Activated CD4-positive, alpha-beta T cell treated with anti-CD3 and anti-CD28 coated beads, Interleukin-2, amount 50 U/mL, for 4 hours (primary cell): ENCODE measurements around the gene DOP1B.
"Not testable (repeated sequence)": the region's sequence is repeated elsewhere in the genome, so short reads cannot be mapped to it uniquely, and the experiment has no call there.

Experiments used
- DNase-seq, 2 experiments: peaks; one replicate each; pipeline ENCODE4 v3.0.0-alpha.2; 2020

DOP1B gene

DNA sequence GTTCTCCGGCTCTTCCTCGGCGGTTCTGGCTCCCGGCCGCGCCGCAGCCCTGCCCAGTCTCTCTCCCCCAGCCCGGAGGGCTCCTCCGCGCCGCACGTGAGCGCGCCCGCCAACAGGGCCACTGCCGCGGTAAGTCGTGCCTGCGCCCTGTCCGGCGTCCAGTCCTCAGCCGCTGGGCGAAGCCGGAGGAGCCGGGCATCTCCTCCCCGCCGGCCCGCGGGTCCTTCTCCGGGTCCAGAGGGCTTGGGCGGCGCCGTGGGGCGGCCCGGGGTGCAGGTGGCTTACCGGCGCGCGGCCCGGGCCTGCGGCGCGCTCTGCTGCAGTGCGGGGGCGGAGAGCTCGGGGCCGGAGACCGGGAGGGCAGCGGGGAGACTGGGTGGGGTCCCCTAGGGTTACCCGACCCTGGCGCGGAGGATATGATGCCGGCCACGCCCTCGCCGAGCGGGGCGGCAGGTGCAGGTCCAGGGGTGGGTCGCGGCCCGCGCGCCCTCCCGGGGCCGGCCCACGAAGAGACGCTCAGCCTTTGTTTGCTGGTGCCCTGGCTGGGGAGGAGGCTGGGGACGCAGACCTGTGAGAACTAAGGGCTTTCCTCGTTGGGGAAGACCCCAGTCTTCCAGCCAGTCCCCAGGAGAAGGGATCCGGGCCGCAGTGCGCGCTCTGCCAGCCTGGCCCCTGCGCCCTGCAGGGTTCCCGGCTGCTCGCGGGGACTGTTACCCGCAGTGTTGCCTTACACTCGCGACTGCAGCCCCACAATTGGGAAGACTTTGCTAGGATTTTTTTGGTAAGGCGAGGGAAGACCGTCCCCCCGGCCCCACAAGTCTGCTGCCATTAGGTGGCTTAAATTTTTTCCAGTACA is at the start of gene DOP1B:
TSS of gene DOP1B (plus strand) at position 10 of the 856 bp plus-strand sequence. CDS start 7,910 bp downstream, outside the sequence.
- DNase-seq: peak in 1 of 2 experiments; percentile 15

GRCh38 chr21:36109868-36110267 is 46.8 kb upstream of the DOP1B start:
- DNase-seq: no peak

- no peak for DNase-seq
These were observed 45.4 kb upstream of the DOP1B start for GRCh38 chr21:36111238-36111637.

DNA sequence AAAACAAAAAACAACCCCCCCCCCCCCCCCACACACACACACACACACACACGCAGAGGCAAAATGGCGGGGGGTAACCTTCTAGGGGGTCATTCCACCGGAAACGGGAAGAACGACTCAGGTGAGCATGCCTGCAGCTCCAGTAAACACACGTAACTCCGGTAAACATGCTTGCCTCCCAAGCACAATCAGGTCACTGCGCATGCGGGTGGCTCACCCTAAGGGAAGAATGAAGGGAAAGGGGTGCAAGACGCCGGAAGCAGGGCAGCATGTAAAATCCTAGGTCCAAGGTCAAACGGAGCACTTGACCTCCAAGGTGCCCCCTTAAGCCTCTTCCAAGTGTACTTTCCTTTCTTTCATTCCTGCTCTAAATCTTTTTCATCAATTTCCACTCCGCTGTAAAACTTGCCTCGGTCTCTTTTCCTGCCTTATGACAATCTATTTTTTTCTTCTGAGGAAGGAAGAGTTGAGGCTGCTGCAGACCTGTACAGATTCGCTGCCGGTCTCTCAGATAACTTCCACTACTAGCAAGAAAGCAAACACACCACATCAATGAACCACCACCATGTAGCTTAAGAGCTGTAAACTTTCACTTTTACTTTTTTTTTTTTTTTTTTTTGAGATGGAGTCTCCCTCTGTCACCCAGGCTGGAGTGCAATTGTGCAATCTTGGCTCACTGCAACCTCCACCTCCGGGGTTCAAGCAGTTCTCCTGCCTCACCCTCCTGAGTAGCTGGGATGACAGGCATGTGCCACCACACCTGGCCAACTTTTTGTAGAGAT is 42.8 kb upstream of the DOP1B start:
- DNase-seq: peak; percentile 34

- DNase-seq: no peak
These were observed 41.4 kb upstream of the DOP1B start for GRCh38 chr21:36115138-36115730.

- no peak for DNase-seq
These were observed 39.3 kb upstream of the DOP1B start for GRCh38 chr21:36117286-36117741.

GRCh38 chr21:36120304-36120888 is 36.2 kb upstream of the DOP1B start:
- DNase-seq: no peak

GRCh38 chr21:36122977-36123376 is 33.6 kb upstream of the DOP1B start:
- DNase-seq: no peak

DNA sequence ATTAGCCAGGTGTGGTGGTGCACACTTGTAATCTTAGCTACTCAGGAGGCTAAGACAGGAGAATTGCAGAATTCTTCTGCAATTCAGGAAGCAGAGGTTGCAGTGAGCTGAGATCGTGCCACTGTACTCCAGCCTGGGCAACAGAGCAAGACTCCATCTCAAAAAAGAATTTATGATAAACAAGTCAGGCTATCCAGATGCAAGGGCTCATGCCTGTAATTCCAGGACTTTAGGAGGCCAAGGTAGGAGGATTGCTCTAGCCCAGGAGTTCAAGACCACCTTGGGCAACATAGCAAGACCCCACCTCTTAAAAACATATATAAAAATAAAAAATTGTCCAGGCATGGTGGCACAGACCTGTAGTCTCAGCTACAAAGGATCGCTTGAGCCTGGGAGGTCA is 32.2 kb upstream of the DOP1B start:
- DNase-seq: no peak

GRCh38 chr21:36125512-36126207 is 31.0 kb upstream of the DOP1B start:
- DNase-seq: peak; percentile 51 to 52

- no peak for DNase-seq
These were observed 30.4 kb upstream of the DOP1B start for GRCh38 chr21:36126208-36126565.

- no peak for DNase-seq
These were observed 30.0 kb upstream of the DOP1B start for GRCh38 chr21:36126621-36127110.

DNA sequence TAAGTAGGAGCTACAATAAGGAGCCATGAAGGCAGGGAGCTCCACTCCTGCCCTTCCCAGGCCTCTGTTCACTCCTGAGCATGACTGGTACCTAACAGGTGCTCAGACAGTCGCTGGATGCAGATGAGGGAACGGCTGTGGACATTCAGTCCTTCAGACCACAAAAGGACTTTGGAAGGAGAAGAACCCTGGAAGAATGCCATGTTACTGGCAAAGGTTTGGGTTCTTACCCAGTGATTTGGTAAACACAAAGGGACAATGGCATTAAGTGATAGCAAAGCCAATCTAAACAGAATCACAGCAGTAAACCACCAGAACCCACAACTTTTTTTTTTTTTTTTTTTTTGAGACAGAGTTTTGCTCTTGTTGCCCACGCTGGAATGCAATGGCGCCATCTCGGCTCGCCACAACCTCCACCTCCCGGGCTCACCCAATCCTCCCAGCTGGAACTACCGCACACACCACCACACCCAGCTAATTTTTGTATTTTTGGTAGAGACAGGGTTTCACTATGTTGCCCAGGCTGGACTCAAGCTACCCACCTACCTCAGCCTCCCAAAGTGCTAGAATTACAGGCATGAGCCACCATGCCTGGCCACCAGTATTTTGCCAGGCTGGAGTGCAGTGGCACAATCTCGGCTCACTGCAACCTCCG is 29.2 kb upstream of the DOP1B start:
- DNase-seq: no peak

GRCh38 chr21:36127977-36128376 is 28.6 kb upstream of the DOP1B start:
- DNase-seq: no peak

DNA sequence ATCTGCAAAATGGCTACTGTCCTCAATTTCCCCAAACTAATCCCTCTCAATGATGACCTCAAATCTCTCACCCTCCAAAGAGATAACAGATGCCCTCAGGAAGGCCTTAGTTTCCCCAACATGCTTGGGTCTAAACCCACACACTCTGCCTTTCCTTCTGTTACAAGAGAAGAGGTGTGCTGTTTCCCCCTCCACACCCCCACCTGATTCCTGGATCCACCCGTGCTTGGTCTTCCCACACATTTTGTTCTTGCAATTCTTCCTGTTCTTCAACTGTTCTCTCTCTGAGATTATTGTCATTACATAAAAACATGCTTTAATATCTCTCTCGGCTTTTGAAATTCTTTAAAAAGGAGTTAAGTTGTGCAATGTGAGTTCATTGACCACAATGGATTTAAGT is 27.4 kb upstream of the DOP1B start:
- DNase-seq: no peak

GRCh38 chr21:36130414-36130762 is 26.2 kb upstream of the DOP1B start:
- not testable (repeated sequence) for DNase-seq

DNA sequence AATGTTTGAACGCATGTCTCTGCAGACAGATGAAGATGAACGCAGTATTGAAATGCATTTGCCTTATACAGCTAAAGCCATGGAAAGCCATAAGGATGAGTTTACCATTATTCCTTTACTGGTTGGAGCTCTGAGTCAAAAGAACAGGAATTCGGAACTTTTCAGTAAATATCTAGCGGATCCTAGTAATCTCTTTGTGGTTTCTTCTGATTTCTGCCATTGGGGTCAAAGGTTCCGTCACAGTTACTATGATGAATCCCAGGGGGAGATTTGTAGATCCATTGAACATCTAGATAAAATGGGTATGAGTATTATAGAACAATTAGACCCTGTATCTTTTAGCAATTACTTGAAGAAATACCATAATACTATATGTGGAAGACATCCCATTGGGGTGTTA is 25.8 kb upstream of the DOP1B start:
- DNase-seq: not testable (repeated sequence)

GRCh38 chr21:36132696-36133095 is 23.9 kb upstream of the DOP1B start:
- DNase-seq: no peak

GRCh38 chr21:36134803-36135390 is 21.7 kb upstream of the DOP1B start, which contains the start of gene CBR3:
TSS of gene CBR3 (plus strand) at chr21:36135079. CDS start at chr21:36135193, 114 bp downstream.
- DNase-seq: peak; percentile 43 to 45

- DNase-seq: peak; percentile 22 to 31
These were observed 21.1 kb upstream of the DOP1B start for GRCh38 chr21:36135391-36136102.

GRCh38 chr21:36139791-36140190 is 16.8 kb upstream of the DOP1B start:
- DNase-seq: not testable (repeated sequence)
